ENCODE data around the gene ARHGAP9. TPM values are rescaled to one million over a fixed set of nuclear protein-coding genes. Genes with fewer than 3 reads are reported as not detected.
"Not testable (repeated sequence)": the region's sequence is repeated elsewhere in the genome, so short reads cannot be mapped to it uniquely, and the experiment has no call there.

Gene ARHGAP9
- total RNA-seq, 1 donor from 2014 or later, result 28.7 TPM

DNA sequence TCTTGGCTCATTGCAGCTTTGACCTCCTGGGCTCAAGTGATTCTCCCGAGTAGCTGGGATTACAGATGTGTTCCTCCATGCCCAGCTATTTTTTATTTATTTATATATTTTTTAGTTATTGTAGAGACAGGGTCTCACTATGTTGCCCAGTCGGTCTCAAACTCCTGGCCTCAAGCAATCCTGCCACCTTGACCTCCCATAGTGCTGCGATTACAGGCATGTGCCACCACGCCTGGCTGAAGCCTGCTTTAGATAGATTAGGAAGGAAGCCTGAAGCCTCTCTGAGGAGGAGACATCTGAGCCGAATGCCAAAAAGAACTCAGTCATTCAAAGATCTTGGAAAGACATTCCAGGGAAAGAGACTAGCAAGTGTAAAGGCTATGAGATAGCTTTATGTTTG, 34.9 kb downstream of the ARHGAP9 start:
- intact Hi-C loops (cut with DNase I), result no loop called here
- Histone ChIP-seq H3K27ac (no peak overlapping the region), H3K9me3 (no peaks in the 10 kb centered on the region), H3K27me3 (no peaks in the 10 kb centered on the region), H3K4me3 (no peak overlapping the region), H3K36me3 (no peaks in the 10 kb centered on the region), H3K4me1 (no peaks in the 10 kb centered on the region)
- DNase-seq (ENCODE audit: extremely low spot score in 2 of 2), result no peak
- no peak for TF ChIP-seq POLR2AphosphoS5 (IDR thresholded peaks at IDR 0.05; ENCODE audit: insufficient read depth in 1 of 2, low read depth in 1 of 2)
- TF ChIP-seq, protein P1, sequence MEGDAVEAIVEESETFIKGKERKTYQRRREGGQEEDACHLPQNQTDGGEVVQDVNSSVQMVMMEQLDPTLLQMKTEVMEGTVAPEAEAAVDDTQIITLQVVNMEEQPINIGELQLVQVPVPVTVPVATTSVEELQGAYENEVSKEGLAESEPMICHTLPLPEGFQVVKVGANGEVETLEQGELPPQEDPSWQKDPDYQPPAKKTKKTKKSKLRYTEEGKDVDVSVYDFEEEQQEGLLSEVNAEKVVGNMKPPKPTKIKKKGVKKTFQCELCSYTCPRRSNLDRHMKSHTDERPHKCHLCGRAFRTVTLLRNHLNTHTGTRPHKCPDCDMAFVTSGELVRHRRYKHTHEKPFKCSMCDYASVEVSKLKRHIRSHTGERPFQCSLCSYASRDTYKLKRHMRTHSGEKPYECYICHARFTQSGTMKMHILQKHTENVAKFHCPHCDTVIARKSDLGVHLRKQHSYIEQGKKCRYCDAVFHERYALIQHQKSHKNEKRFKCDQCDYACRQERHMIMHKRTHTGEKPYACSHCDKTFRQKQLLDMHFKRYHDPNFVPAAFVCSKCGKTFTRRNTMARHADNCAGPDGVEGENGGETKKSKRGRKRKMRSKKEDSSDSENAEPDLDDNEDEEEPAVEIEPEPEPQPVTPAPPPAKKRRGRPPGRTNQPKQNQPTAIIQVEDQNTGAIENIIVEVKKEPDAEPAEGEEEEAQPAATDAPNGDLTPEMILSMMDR (IDR thresholded peaks at IDR 0.05), result no peak

GRCh38 chr12:57444337-57444736, 35.3 kb downstream of the ARHGAP9 start:
- H3K27ac ChIP-seq; H3K36me3 ChIP-seq; DNase-seq (ENCODE audit: extremely low spot score in 2 of 2); H3K4me3 ChIP-seq; intact Hi-C loops (cut with DNase I); H3K4me1 ChIP-seq; H3K9me3 ChIP-seq; H3K27me3 ChIP-seq: not testable (repeated sequence)

GRCh38 chr12:57441846-57442427, 37.7 kb downstream of the ARHGAP9 start:
- Histone ChIP-seq H3K9me3 (no peaks in the 10 kb centered on the region), H3K4me1 (no peaks in the 10 kb centered on the region), H3K4me3 (no peak overlapping the region), H3K27me3 (no peaks in the 10 kb centered on the region), H3K27ac (no peak overlapping the region), H3K36me3 (no peaks in the 10 kb centered on the region)
- TF ChIP-seq, protein P1 (IDR thresholded peaks at IDR 0.05), result no peak
- TF ChIP-seq POLR2AphosphoS5 (IDR thresholded peaks at IDR 0.05; ENCODE audit: insufficient read depth in 1 of 2, low read depth in 1 of 2) (no peak), POLR2A (IDR thresholded peaks at IDR 0.05) (no peak)
- no peak for DNase-seq (ENCODE audit: extremely low spot score in 2 of 2)
- intact Hi-C loops (cut with DNase I), result no loop called here

- H3K27me3 ChIP-seq; H3K36me3 ChIP-seq; H3K27ac ChIP-seq; H3K4me1 ChIP-seq; H3K9me3 ChIP-seq; H3K4me3 ChIP-seq; intact Hi-C loops (cut with DNase I); DNase-seq (ENCODE audit: extremely low spot score in 2 of 2): not testable (repeated sequence)
Measured at GRCh38 chr12:57441393-57441792, 38.3 kb downstream of the ARHGAP9 start.

DNA sequence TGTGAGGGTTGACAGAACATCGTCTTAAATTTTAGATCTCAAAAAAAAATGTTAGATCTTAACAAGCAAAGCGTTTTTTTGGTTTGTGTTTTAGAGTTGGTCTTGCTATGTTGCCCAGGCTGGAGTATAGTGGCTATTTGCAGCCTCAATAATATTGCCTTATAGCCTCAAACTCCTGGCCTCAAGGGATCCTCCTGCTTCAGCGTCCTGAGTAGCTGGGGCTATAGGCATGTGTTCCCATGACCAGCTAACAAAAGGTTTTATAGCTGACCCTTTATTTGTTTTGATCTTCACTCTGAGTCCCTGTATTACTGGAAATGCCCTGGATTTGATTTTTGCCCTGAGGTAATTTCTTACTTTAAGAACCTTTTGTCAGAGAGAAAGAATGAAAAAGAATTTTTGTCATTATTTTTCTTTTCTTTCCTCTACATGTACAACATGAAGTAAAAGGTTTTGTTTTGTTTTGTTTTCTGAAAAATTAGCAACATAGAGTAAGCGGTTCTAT, 39.9 kb downstream of the ARHGAP9 start:
- DNase-seq (ENCODE audit: extremely low spot score in 2 of 2), result no peak
- intact Hi-C loops (cut with DNase I), result no loop called here
- Histone ChIP-seq H3K27ac (no peak overlapping the region), H3K36me3 (no peaks in the 10 kb centered on the region), H3K4me1 (no peaks in the 10 kb centered on the region), H3K4me3 (no peak overlapping the region), H3K27me3 (no peaks in the 10 kb centered on the region), H3K9me3 (no peaks in the 10 kb centered on the region)
- TF ChIP-seq POLR2AphosphoS5 (IDR thresholded peaks at IDR 0.05; ENCODE audit: insufficient read depth in 1 of 2, low read depth in 1 of 2) (no peak), POLR2A (IDR thresholded peaks at IDR 0.05) (no peak)
- TF ChIP-seq, protein P1 (IDR thresholded peaks at IDR 0.05), result no peak

GRCh38 chr12:57438400-57438799, 41.3 kb downstream of the ARHGAP9 start:
- H3K4me1 ChIP-seq, result no peaks in the 10 kb centered on the region
- no peaks in the 10 kb centered on the region for H3K27me3 ChIP-seq
- no peak overlapping the region for H3K27ac ChIP-seq
- intact Hi-C loops (cut with DNase I), result no loop called here
- H3K4me3 ChIP-seq, result no peak overlapping the region
- TF ChIP-seq POLR2AphosphoS5 (IDR thresholded peaks at IDR 0.05; ENCODE audit: insufficient read depth in 1 of 2, low read depth in 1 of 2) (no peak), POLR2A (IDR thresholded peaks at IDR 0.05) (no peak)
- TF ChIP-seq, protein P1 (IDR thresholded peaks at IDR 0.05), result no peak
- H3K9me3 ChIP-seq, result no peaks in the 10 kb centered on the region
- H3K36me3 ChIP-seq, result no peaks in the 10 kb centered on the region
- no peak for DNase-seq (ENCODE audit: extremely low spot score in 2 of 2)

Data from vagina (tissue), 2 donors.